OCI-LY7 (cell line): ENCODE data around the gene ACOT9. TPM values are rescaled to one million over a fixed set of nuclear protein-coding genes. Genes with fewer than 3 reads are reported as not detected.

Source experiments
- BruUV-seq: library from RNA; stranded (reverse); fragments of 400-500 nt; replicated peaks from 2 replicates; lab custom pipeline; 2021; lab: Mats Ljungman, UMichigan
- CTCF ChIA-PET: fragments of 300-600 bp; sonication (Branson Sonifier 250); formaldehyde crosslinking; loops from one replicate; lab custom pipeline; 2022; ENCODE audit warnings: antibody characterized with exemption; ENCODE audit not compliant: unreplicated experiment; lab: Charles Lee
- POLR2A ChIA-PET: fragments of 300-600 bp; sonication (Branson Sonifier 250); formaldehyde crosslinking; loops from one replicate; lab custom pipeline; 2022; ENCODE audit warnings: antibody characterized with exemption; lab: Charles Lee
- DNase-seq: peaks from one replicate; pipeline ENCODE4 v3.0.0-alpha.2; 2015; ENCODE audit warnings: low spot score
- H2AFZ ChIP-seq: fragments of 200-600 bp; sonication (generic), shearing (Covaris generic); 2 replicates; pipeline ENCODE4 v1.6.1; 2014; ENCODE audit warnings: mild to moderate bottlenecking, antibody characterized with exemption, low read length, moderate library complexity
- H3K27ac ChIP-seq: fragments of 200-600 bp; sonication (generic); 2 replicates; pipeline ENCODE4 v1.5.1; 2014; ENCODE audit warnings: mixed run types, low read depth, mild to moderate bottlenecking, moderate library complexity, low read length, inconsistent platforms; ENCODE audit not compliant: poor library complexity, severe bottlenecking
- H3K36me3 ChIP-seq: fragments of 200-600 bp; sonication (generic); 2 replicates; pipeline ENCODE4 v1.6.1; 2014; ENCODE audit warnings: mild to moderate bottlenecking, antibody characterized with exemption, low read length, moderate library complexity, mixed read lengths; ENCODE audit not compliant: insufficient read depth
- H3K4me1 ChIP-seq: fragments of 200-600 bp; sonication (generic); 2 replicates; pipeline ENCODE4 v1.5.1; 2014; ENCODE audit warnings: mild to moderate bottlenecking, low read length; ENCODE audit not compliant: insufficient read depth, poor library complexity, severe bottlenecking
- H3K4me2 ChIP-seq: fragments of 200-600 bp; sonication (generic); 2 replicates; pipeline ENCODE4 v1.6.1; 2014; ENCODE audit warnings: mild to moderate bottlenecking, low read length
- H3K4me3 ChIP-seq: fragments of 200-600 bp; sonication (generic); 2 replicates; pipeline ENCODE4 v1.5.1; 2014; ENCODE audit warnings: mild to moderate bottlenecking, low read depth, low read length; ENCODE audit not compliant: poor library complexity, severe bottlenecking
- H3K79me2 ChIP-seq: fragments of 200-600 bp; sonication (generic); 2 replicates; pipeline ENCODE4 v1.6.1; 2016; ENCODE audit warnings: low read depth, mild to moderate bottlenecking, low read length, moderate library complexity, mixed read lengths; ENCODE audit not compliant: insufficient read depth
- H3K9me2 ChIP-seq: fragments of 200-600 bp; sonication (generic); 2 replicates; pipeline ENCODE4 v1.6.1; 2016; ENCODE audit warnings: mild to moderate bottlenecking, low read length, mixed read lengths; ENCODE audit not compliant: insufficient read depth
- H3K9me3 ChIP-seq: fragments of 200-600 bp; sonication (generic); 2 replicates; pipeline ENCODE4 v1.6.1; 2014; ENCODE audit warnings: mild to moderate bottlenecking, mixed run types, low read length, mixed read lengths
- H4K20me1 ChIP-seq: fragments of 200-600 bp; sonication (generic); 2 replicates; pipeline ENCODE4 v1.6.1; 2014; ENCODE audit warnings: mild to moderate bottlenecking, antibody characterized with exemption, low read length, moderate library complexity, mixed read lengths; ENCODE audit not compliant: insufficient read depth
- EZH2phosphoT487 ChIP-seq: fragments of 200-600 bp; sonication (generic); IDR thresholded peaks from 2 replicates; pipeline ENCODE4 v1.6.1; 2018; ENCODE audit warnings: low read depth, borderline replicate concordance, mild to moderate bottlenecking, mixed run types, antibody characterized with exemption, low read length, moderate library complexity, mixed read lengths
- intact Hi-C: fragments of 100-400 bp; cut with micrococcal nuclease; formaldehyde crosslinking; loops from one replicate; pipeline ENCODE4 v1.10.0; 2022; ENCODE audit not compliant: unreplicated experiment
- small RNA-seq: library from RNA; depleted of rRNA; stranded (forward); fragments of <200 nt; gene quantifications from one replicate; pipeline ENCODE3, GENCODE V24; 2014
- total RNA-seq, 2 experiments: library from RNA; depleted of rRNA in 1 of 2; stranded (reverse); fragments of >200 nt in 1 of 2; shearing (Covaris generic) in 1 of 2; gene quantifications; 2 replicates each; pipeline ENCODE4 v1.2.3, GENCODE V29; 2014 to 2022
- TF ChIP-seq, protein P1 (sequence below): fragments of 200-600 bp; sonication (generic); conservative IDR thresholded peaks from 2 replicates; pipeline ENCODE4 v1.5.1; 2014; ENCODE audit warnings: mild to moderate bottlenecking, antibody characterized with exemption, low read length, moderate library complexity, mixed read lengths

ACOT9 gene
- total RNA-seq, 2 experiments from 2014 or later, result 1.9 to 10.6 TPM

DNA sequence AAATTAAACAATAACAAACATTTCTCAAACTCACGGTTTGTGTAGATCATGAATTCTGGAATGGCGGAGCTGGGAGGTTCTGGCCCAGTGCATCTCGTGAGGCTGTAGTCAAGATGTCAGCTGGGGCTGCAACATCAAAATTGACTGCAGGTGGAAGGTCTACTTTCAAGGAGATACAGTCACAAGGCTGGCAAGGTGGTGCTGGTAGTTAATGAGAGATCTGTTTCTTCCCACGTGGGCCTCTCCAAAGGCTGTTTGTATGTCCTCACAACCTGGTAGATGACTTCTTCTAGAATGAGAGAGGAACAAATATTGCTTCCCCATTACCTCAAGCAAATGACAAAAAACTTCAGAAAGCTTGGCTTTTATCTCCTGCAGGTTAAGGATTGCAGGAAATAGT, 83.7 kb downstream of the ACOT9 start:
- intact Hi-C loops, result no loop called here
- H3K4me2 ChIP-seq, result 0 out of 2 replicates have a peak overlapping the region, but pooled peaks have one; percentile 20
- no peaks in the 10 kb centered on the region for H3K36me3 ChIP-seq
- no peak for DNase-seq
- no peaks in the 10 kb centered on the region for H3K79me2 ChIP-seq
- H3K4me1 ChIP-seq, result peaks cover 34% of the 10 kb centered on the region
- no TSS peak for BruUV-seq
- no peaks in the 10 kb centered on the region for H3K9me2 ChIP-seq
- H3K27ac ChIP-seq, result no peak overlapping the region
- H4K20me1 ChIP-seq, result no peaks in the 10 kb centered on the region
- POLR2A ChIA-PET, result no interaction called here
- TF ChIP-seq, protein P1, sequence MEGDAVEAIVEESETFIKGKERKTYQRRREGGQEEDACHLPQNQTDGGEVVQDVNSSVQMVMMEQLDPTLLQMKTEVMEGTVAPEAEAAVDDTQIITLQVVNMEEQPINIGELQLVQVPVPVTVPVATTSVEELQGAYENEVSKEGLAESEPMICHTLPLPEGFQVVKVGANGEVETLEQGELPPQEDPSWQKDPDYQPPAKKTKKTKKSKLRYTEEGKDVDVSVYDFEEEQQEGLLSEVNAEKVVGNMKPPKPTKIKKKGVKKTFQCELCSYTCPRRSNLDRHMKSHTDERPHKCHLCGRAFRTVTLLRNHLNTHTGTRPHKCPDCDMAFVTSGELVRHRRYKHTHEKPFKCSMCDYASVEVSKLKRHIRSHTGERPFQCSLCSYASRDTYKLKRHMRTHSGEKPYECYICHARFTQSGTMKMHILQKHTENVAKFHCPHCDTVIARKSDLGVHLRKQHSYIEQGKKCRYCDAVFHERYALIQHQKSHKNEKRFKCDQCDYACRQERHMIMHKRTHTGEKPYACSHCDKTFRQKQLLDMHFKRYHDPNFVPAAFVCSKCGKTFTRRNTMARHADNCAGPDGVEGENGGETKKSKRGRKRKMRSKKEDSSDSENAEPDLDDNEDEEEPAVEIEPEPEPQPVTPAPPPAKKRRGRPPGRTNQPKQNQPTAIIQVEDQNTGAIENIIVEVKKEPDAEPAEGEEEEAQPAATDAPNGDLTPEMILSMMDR, result no peak
- no peak for TF ChIP-seq EZH2phosphoT487
- H2AFZ ChIP-seq, result peak overlapping the region; percentile 61; the same call in 1 of the 2 replicates
- CTCF ChIA-PET, result no interaction called here
- no peak overlapping the region for H3K4me3 ChIP-seq
- H3K9me3 ChIP-seq, result no peaks in the 10 kb centered on the region

DNA sequence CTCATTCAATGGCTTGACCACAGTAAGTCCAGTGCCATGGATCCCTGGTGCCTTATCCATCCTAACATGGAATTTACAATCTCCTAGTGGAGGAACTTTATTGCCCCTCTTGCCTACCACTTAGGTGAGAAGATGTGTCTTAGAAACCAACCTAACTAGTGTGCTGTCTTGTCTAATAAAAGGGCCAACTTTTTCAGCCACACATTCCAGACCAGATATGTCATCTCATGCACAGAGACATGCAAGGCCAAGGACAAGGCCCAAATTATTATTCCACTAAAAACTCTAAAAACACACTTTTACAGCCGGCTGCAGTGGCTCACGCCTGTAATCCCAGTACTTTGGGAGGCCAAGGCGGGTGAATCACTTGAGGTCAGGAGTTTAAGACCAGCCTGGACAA, 86.4 kb downstream of the ACOT9 start:
- no TSS peak for BruUV-seq
- no peak overlapping the region for H3K4me3 ChIP-seq
- no peak overlapping the region for H3K4me2 ChIP-seq
- no peaks in the 10 kb centered on the region for H3K9me3 ChIP-seq
- ChIA-PET POLR2A (no interaction called here), CTCF (no interaction called here)
- intact Hi-C loops, result no loop called here
- no peaks in the 10 kb centered on the region for H3K79me2 ChIP-seq
- H3K9me2 ChIP-seq, result no peaks in the 10 kb centered on the region
- TF ChIP-seq, protein P1, result no peak
- no peak for TF ChIP-seq EZH2phosphoT487
- no peaks in the 10 kb centered on the region for H4K20me1 ChIP-seq
- DNase-seq, result no peak
- H3K36me3 ChIP-seq, result no peaks in the 10 kb centered on the region
- H2AFZ ChIP-seq, result no peak overlapping the region
- H3K27ac ChIP-seq, result no peak overlapping the region
- peaks cover 19% of the 10 kb centered on the region for H3K4me1 ChIP-seq

DNA sequence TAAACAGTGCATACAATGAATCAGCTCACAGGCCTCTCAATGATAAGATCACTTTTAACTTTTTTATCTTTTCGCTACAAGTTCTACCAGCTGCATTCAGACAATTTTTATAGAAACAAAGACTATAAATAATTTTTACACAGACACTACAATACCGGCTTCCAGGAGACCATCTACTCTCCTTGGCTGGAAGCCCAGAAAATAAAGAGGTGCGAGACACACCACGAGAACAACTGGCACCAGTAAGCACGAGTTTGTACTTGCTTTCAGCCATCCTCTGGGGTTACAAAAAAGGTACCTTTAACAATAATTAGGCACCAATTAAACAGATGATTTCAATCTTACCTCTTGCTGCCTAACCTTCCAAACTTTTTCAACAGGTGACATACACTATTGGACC, 87.0 kb downstream of the ACOT9 start:
- BruUV-seq, result no TSS peak
- TF ChIP-seq EZH2phosphoT487, result no peak
- TF ChIP-seq, protein P1, result no peak
- H3K9me3 ChIP-seq, result no peaks in the 10 kb centered on the region
- ChIA-PET POLR2A (no interaction called here), CTCF (no interaction called here)
- H3K27ac ChIP-seq, result no peak overlapping the region
- H2AFZ ChIP-seq, result no peak overlapping the region
- H3K79me2 ChIP-seq, result no peaks in the 10 kb centered on the region
- no peaks in the 10 kb centered on the region for H3K36me3 ChIP-seq
- H3K4me1 ChIP-seq, result peaks cover 13% of the 10 kb centered on the region
- H3K4me3 ChIP-seq, result no peak overlapping the region
- H3K4me2 ChIP-seq, result no peak overlapping the region
- H3K9me2 ChIP-seq, result no peaks in the 10 kb centered on the region
- intact Hi-C loops, result no loop called here
- no peak for DNase-seq
- H4K20me1 ChIP-seq, result no peaks in the 10 kb centered on the region

Small RNA genes within 50 kb of the gene (small RNA-seq; reads per million reads assigned to genes)
- not detected for gene RF00019

Other genes with a start within 250 kb of the ACOT9 start
- 82.9 and 88.0 TPM in 2 replicates for gene PRDX4, start 75.8 kb downstream of the ACOT9 start, total RNA-seq (2014; rRNA removed; shearing (Covaris generic))
- gene PRDX4, start 75.8 kb downstream of the ACOT9 start, total RNA-seq (2022), result 46.0 and 47.3 TPM in 2 replicates
- gene SAT1, start 39.9 kb upstream of the ACOT9 start, total RNA-seq (2014; rRNA removed; shearing (Covaris generic)), result 46.9 and 75.9 TPM in 2 replicates
- 50.7 and 56.8 TPM in 2 replicates for gene SAT1, start 39.9 kb upstream of the ACOT9 start, total RNA-seq (2022)
- gene APOO, start 164.7 kb upstream of the ACOT9 start, total RNA-seq (2014; rRNA removed; shearing (Covaris generic)), result 11.2 and 18.1 TPM in 2 replicates
- gene APOO, start 164.7 kb upstream of the ACOT9 start, total RNA-seq (2022), result 17.5 and 25.7 TPM in 2 replicates
- gene CXorf58, start 164.7 kb upstream of the ACOT9 start, total RNA-seq (2014; rRNA removed; shearing (Covaris generic)), result not detected in 2 replicates
- gene CXorf58, start 164.7 kb upstream of the ACOT9 start, total RNA-seq (2022), result 0.46 TPM in 1 of 2 replicates, not detected in the other